ENCODE results near the gene OASL. TPM values are rescaled to one million over a fixed set of nuclear protein-coding genes. Genes with fewer than 3 reads are reported as not detected.

OASL gene
- total and polyA plus RNA-seq, 9 of the 15 experiments (the other 6 are each of a cell fraction or from before 2014, with no cell fraction given), result 0.14 TPM; not detected in 8

DNA sequence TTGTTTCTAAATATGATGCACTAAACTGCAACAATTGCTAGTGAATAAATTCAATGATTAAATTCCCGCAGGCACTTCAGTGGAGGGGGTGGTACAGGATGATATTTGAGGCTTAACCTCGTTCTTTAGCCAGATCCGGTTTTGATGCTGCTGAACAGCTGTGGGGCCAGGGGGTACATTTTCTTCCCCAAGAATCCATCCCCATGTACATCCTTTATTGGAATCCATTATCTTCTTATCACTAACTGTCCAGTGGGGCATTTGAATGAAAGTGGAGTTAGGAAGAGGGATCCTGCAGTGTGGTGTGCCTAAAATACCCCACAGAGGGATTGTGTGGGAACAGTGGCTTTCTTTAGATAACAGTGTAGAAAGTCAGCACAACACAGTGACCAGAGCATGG is 45.2 kb upstream of the OASL start:
- Histone ChIP-seq H3K4me2 (ENCODE audit: insufficient read depth, low read length) (peak overlapping the region; percentile 23; the same call in 1 of the 2 replicates), H3K27ac (ENCODE audit: extremely low read depth, low read depth, low read length) (no peak overlapping the region), H3K9ac (ENCODE audit: insufficient read depth in 1 of 2, low read depth in 2 of 2, low read length in 2 of 2) (no peak overlapping the region), H3K9me1 (ENCODE audit: control insufficient read depth, insufficient read depth, low read length) (no peaks in the 10 kb centered on the region), H3K79me2 (ENCODE audit: control insufficient read depth, insufficient read depth, low read length) (no peaks in the 10 kb centered on the region), H3K4me3 (no peak overlapping the region), H3K27me3 (ENCODE audit: control insufficient read depth in 2 of 2, insufficient read depth in 2 of 2, low read length in 2 of 2) (peaks cover 0 to 10% of the 10 kb centered on the region in 2 experiments; a peak in 2 of 5 replicates), H4K20me1 (replicated peaks; ENCODE audit: control insufficient read depth, insufficient read depth, low read length) (no peaks in the 10 kb centered on the region), H3K9me3 (replicated peaks; ENCODE audit: control insufficient read depth, insufficient read depth, low read depth, low read length) (no peaks in the 10 kb centered on the region), H3K36me3 (ENCODE audit: control insufficient read depth, insufficient read depth, low read length) (no peaks in the 10 kb centered on the region), H2AFZ (ENCODE audit: low read depth, low read length) (peak overlapping the region; percentile 75), H3K4me1 (replicated peaks in 1 of 2; ENCODE audit: control insufficient read depth in 2 of 2, insufficient read depth in 2 of 2, low read length in 2 of 2) (peaks cover 5 to 8% of the 10 kb centered on the region in 2 experiments; a peak in 3 of 5 replicates)
- FAIRE-seq, result no peak
- peak in 1 of 4 experiments; percentile 24 for DNase-seq (ENCODE audit: extremely low read depth in 1 of 4, low spot score in 3 of 4)
- no TSS peak for BruUV-seq (replicated peaks)
- intact Hi-C loops (cut with micrococcal nuclease) (no loop called here), in situ Hi-C loops (cut with MboI) (no loop called here)
- no peak for ATAC-seq
- WGBS (ENCODE audit: insufficient coverage, low coverage, missing lambda C conversion rate), result 8% methylated on average over 3 of the region's 3 CpGs
- CTCF ChIA-PET (ENCODE audit: low intra/inter-chr PET ratio), result no interaction called here
- TF ChIP-seq, protein P1, sequence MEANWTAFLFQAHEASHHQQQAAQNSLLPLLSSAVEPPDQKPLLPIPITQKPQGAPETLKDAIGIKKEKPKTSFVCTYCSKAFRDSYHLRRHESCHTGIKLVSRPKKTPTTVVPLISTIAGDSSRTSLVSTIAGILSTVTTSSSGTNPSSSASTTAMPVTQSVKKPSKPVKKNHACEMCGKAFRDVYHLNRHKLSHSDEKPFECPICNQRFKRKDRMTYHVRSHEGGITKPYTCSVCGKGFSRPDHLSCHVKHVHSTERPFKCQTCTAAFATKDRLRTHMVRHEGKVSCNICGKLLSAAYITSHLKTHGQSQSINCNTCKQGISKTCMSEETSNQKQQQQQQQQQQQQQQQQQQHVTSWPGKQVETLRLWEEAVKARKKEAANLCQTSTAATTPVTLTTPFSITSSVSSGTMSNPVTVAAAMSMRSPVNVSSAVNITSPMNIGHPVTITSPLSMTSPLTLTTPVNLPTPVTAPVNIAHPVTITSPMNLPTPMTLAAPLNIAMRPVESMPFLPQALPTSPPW (CRISPR knock-in tag; IDR thresholded peaks at IDR 0.05), result no peak
- TF ChIP-seq ARID2 (IDR thresholded peaks at IDR 0.05) (no peak), FOXK1 (CRISPR knock-in tag; IDR thresholded peaks at IDR 0.05; ENCODE audit: borderline replicate concordance) (no peak), PHF20 (IDR thresholded peaks at IDR 0.05; ENCODE audit: partially characterized antibody) (no peak), POU5F1 (IDR thresholded peaks at IDR 0.05; ENCODE audit: borderline replicate concordance, low read depth, low read length, partially characterized antibody) (no peak)
- POLR2A ChIA-PET, result interaction anchor here (0.6 to 1.3 kb wide), 2 partner anchors 9 to 112 kb away, joined by 3 read pairs; no protein-coding TSS in a partner anchor
